Sigmoid colon (tissue), 3 donors: ENCODE data around the gene DPP6.

Source experiments
- POLR2A ChIP-seq, 2 donors: fragments of 450-650 bp; IDR thresholded peaks; one replicate each; pipeline ENCODE4 v1.6.1; 2016; ENCODE audit warnings: antibody characterized with exemption in 2 of 2, mild to moderate bottlenecking in 2 of 2, moderate library complexity in 2 of 2
- TF ChIP-seq, protein P1 (sequence below), 4 experiments: fragments of 450-650 bp in 3 of 4; fragments of 200-600 bp in 1 of 4; IDR thresholded peaks; one replicate each; pipeline ENCODE4 v1.5.1; 2016 to 2019; ENCODE audit warnings: antibody characterized with exemption in 4 of 4, mild to moderate bottlenecking in 3 of 4, moderate library complexity in 2 of 4

DNA sequence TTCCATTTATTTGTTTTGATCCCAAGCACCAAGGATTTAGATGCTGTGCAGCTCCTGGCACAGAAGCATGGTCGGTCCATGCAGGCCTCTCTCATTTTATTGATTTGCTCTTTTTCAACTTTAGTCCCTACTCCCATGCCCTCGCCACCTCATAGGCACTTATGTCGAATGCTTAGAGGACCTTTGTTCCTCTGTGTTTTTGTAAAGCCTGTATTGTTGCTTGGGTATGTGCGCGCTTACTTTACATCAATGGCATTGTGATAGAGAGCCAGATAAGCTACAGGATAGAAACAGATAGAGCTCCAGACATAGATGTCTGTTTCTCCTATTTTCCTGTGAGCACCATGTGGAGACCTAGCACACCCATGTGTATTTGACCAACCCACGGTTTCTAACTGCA, 725.7 kb downstream of the DPP6 start:
- TF ChIP-seq POLR2A (IDR thresholded peaks at IDR 0.05), result no peak
- TF ChIP-seq, protein P1, sequence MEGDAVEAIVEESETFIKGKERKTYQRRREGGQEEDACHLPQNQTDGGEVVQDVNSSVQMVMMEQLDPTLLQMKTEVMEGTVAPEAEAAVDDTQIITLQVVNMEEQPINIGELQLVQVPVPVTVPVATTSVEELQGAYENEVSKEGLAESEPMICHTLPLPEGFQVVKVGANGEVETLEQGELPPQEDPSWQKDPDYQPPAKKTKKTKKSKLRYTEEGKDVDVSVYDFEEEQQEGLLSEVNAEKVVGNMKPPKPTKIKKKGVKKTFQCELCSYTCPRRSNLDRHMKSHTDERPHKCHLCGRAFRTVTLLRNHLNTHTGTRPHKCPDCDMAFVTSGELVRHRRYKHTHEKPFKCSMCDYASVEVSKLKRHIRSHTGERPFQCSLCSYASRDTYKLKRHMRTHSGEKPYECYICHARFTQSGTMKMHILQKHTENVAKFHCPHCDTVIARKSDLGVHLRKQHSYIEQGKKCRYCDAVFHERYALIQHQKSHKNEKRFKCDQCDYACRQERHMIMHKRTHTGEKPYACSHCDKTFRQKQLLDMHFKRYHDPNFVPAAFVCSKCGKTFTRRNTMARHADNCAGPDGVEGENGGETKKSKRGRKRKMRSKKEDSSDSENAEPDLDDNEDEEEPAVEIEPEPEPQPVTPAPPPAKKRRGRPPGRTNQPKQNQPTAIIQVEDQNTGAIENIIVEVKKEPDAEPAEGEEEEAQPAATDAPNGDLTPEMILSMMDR (IDR thresholded peaks at IDR 0.05), result no peak
